IMR-90 (cell line): Measurements from ENCODE around the gene ZNF521.

Source experiments
- CEBPB ChIP-seq: IDR thresholded peaks from 2 replicates; pipeline ENCODE4 v1.6.1; 2012; ENCODE audit warnings: low read depth, low read length, improper control_type of control experiment
- CTCF ChIP-seq: conservative IDR thresholded peaks from 2 replicates; pipeline ENCODE4 v1.5.1; 2012; ENCODE audit warnings: mild to moderate bottlenecking, low read depth, low read length, improper control_type of control experiment
- ELK1 ChIP-seq: fragments of 150-350 bp; IDR thresholded peaks from 2 replicates; pipeline ENCODE4 v1.6.1; 2016; ENCODE audit warnings: low read depth, mild to moderate bottlenecking, low read length, moderate library complexity, borderline replicate concordance
- MAZ ChIP-seq: IDR thresholded peaks from 2 replicates; pipeline ENCODE4 v1.6.1; 2012; ENCODE audit warnings: low read depth, mild to moderate bottlenecking, low read length, improper control_type of control experiment, moderate library complexity, borderline replicate concordance
- MXI1 ChIP-seq: IDR thresholded peaks from 2 replicates; pipeline ENCODE4 v1.6.1; 2012; ENCODE audit warnings: low read depth, mild to moderate bottlenecking, low read length, moderate library complexity, borderline replicate concordance
- POLR2A ChIP-seq: IDR thresholded peaks from 2 replicates; pipeline ENCODE4 v1.6.1; 2012; ENCODE audit warnings: mild to moderate bottlenecking, low read depth, low read length
- RAD21 ChIP-seq: IDR thresholded peaks from 2 replicates; pipeline ENCODE4 v1.6.1; 2012; ENCODE audit warnings: low read length, improper control_type of control experiment
- RFX5 ChIP-seq: IDR thresholded peaks from 2 replicates; pipeline ENCODE4 v1.8.0; 2012; ENCODE audit warnings: low read depth, mild to moderate bottlenecking, low read length, moderate library complexity
- USF2 ChIP-seq: fragments of 150-350 bp; IDR thresholded peaks from 2 replicates; pipeline ENCODE4 v1.6.1; 2017; ENCODE audit warnings: mild to moderate bottlenecking, antibody characterized with exemption, low read length, low read depth

GRCh38 chr18:25053466-25053865 lies 298.5 kb downstream of the ZNF521 start:
- TF ChIP-seq MAZ (no peak), CTCF (no peak), POLR2A (no peak), USF2 (no peak), ELK1 (no peak), RFX5 (no peak), CEBPB (no peak), MXI1 (no peak), RAD21 (no peak)
